Measurements from ENCODE around the gene LIMS4. TPM values are rescaled to one million over a fixed set of nuclear protein-coding genes. Genes with fewer than 3 reads are reported as not detected.
"Not testable (repeated sequence)": the region's sequence is repeated elsewhere in the genome, so short reads cannot be mapped to it uniquely, and the experiment has no call there.

LIMS4 gene
- polyA plus RNA-seq, 1 of the 3 experiments (the other 2 are of a cell fraction) = 10.7 TPM

GRCh38 chr2:110455080-110455670 lies 17.4 kb downstream of the LIMS4 start:
- H3K36me3 ChIP-seq (replicated peaks in 1 of 2; ENCODE audit: control insufficient read depth in 1 of 2, insufficient read depth in 2 of 2, low read length in 1 of 2); CTCF ChIA-PET; H4K20me1 ChIP-seq (ENCODE audit: insufficient read depth); H3K27ac ChIP-seq (ENCODE audit: low read depth in 2 of 2, low read length in 1 of 2); DNase-seq; H3K79me2 ChIP-seq (ENCODE audit: insufficient read depth); POLR2A ChIA-PET; H3K9ac ChIP-seq; H3K9me3 ChIP-seq; H3K4me3 ChIP-seq (ENCODE audit: low read depth in 2 of 2, low read length in 1 of 2); H2AFZ ChIP-seq (ENCODE audit: low read depth); H3K4me1 ChIP-seq (ENCODE audit: control insufficient read depth in 1 of 2, insufficient read depth in 2 of 2, low read depth in 1 of 2, low read length in 1 of 2); H3F3A ChIP-seq (replicated peaks; ENCODE audit: insufficient read depth); H3K4me2 ChIP-seq; H3K9me2 ChIP-seq; H3K27me3 ChIP-seq (ENCODE audit: insufficient read depth): not testable (repeated sequence)
- WGBS (ENCODE audit: low lambda C conversion rate) = no CpG with 5 or more reads among the region's 6 CpGs

- H4K20me1 ChIP-seq (ENCODE audit: insufficient read depth); H3K36me3 ChIP-seq (replicated peaks in 1 of 2; ENCODE audit: control insufficient read depth in 1 of 2, insufficient read depth in 2 of 2, low read length in 1 of 2); H3K9ac ChIP-seq; H3F3A ChIP-seq (replicated peaks; ENCODE audit: insufficient read depth); H3K9me2 ChIP-seq; H3K27me3 ChIP-seq (ENCODE audit: insufficient read depth); POLR2A ChIA-PET; DNase-seq; CTCF ChIA-PET; H2AFZ ChIP-seq (ENCODE audit: low read depth); H3K4me1 ChIP-seq (ENCODE audit: control insufficient read depth in 1 of 2, insufficient read depth in 2 of 2, low read depth in 1 of 2, low read length in 1 of 2); H3K4me3 ChIP-seq (ENCODE audit: low read depth in 2 of 2, low read length in 1 of 2); H3K79me2 ChIP-seq (ENCODE audit: insufficient read depth); H3K9me3 ChIP-seq; H3K4me2 ChIP-seq; H3K27ac ChIP-seq (ENCODE audit: low read depth in 2 of 2, low read length in 1 of 2): not testable (repeated sequence)
- no CpG with 5 or more reads among the region's 2 CpGs for WGBS (ENCODE audit: low lambda C conversion rate)
These were observed 21.7 kb downstream of the LIMS4 start for GRCh38 chr2:110450951-110451350.

GRCh38 chr2:110449127-110449947 lies 23.3 kb downstream of the LIMS4 start:
- no CpG with 5 or more reads among the region's 7 CpGs for WGBS (ENCODE audit: low lambda C conversion rate)
- H3K27me3 ChIP-seq (ENCODE audit: insufficient read depth); DNase-seq; H3K9ac ChIP-seq; POLR2A ChIA-PET; H3F3A ChIP-seq (replicated peaks; ENCODE audit: insufficient read depth); H3K4me1 ChIP-seq (ENCODE audit: control insufficient read depth in 1 of 2, insufficient read depth in 2 of 2, low read depth in 1 of 2, low read length in 1 of 2); H4K20me1 ChIP-seq (ENCODE audit: insufficient read depth); H3K9me2 ChIP-seq; H3K4me3 ChIP-seq (ENCODE audit: low read depth in 2 of 2, low read length in 1 of 2); H3K4me2 ChIP-seq; H2AFZ ChIP-seq (ENCODE audit: low read depth); H3K27ac ChIP-seq (ENCODE audit: low read depth in 2 of 2, low read length in 1 of 2); H3K36me3 ChIP-seq (replicated peaks in 1 of 2; ENCODE audit: control insufficient read depth in 1 of 2, insufficient read depth in 2 of 2, low read length in 1 of 2); H3K79me2 ChIP-seq (ENCODE audit: insufficient read depth); CTCF ChIA-PET; H3K9me3 ChIP-seq: not testable (repeated sequence)

GRCh38 chr2:110446644-110447043 lies 26.0 kb downstream of the LIMS4 start:
- H4K20me1 ChIP-seq (ENCODE audit: insufficient read depth); H2AFZ ChIP-seq (ENCODE audit: low read depth); H3K79me2 ChIP-seq (ENCODE audit: insufficient read depth); H3K36me3 ChIP-seq (replicated peaks in 1 of 2; ENCODE audit: control insufficient read depth in 1 of 2, insufficient read depth in 2 of 2, low read length in 1 of 2); H3K4me1 ChIP-seq (ENCODE audit: control insufficient read depth in 1 of 2, insufficient read depth in 2 of 2, low read depth in 1 of 2, low read length in 1 of 2); POLR2A ChIA-PET; H3K9me3 ChIP-seq; H3K9me2 ChIP-seq; H3K27ac ChIP-seq (ENCODE audit: low read depth in 2 of 2, low read length in 1 of 2); CTCF ChIA-PET; H3K27me3 ChIP-seq (ENCODE audit: insufficient read depth); H3K4me3 ChIP-seq (ENCODE audit: low read depth in 2 of 2, low read length in 1 of 2); DNase-seq; H3K4me2 ChIP-seq; H3K9ac ChIP-seq; H3F3A ChIP-seq (replicated peaks; ENCODE audit: insufficient read depth): not testable (repeated sequence)
- WGBS (ENCODE audit: low lambda C conversion rate) = no CpG with 5 or more reads among the region's 2 CpGs

GRCh38 chr2:110443305-110444005 lies 29.2 kb downstream of the LIMS4 start:
- H3K27ac ChIP-seq (ENCODE audit: low read depth in 2 of 2, low read length in 1 of 2); H2AFZ ChIP-seq (ENCODE audit: low read depth); H3K9me2 ChIP-seq; CTCF ChIA-PET; DNase-seq; H3K79me2 ChIP-seq (ENCODE audit: insufficient read depth); H4K20me1 ChIP-seq (ENCODE audit: insufficient read depth); H3K4me2 ChIP-seq; H3F3A ChIP-seq (replicated peaks; ENCODE audit: insufficient read depth); H3K9me3 ChIP-seq; H3K27me3 ChIP-seq (ENCODE audit: insufficient read depth); H3K4me1 ChIP-seq (ENCODE audit: control insufficient read depth in 1 of 2, insufficient read depth in 2 of 2, low read depth in 1 of 2, low read length in 1 of 2); POLR2A ChIA-PET; H3K36me3 ChIP-seq (replicated peaks in 1 of 2; ENCODE audit: control insufficient read depth in 1 of 2, insufficient read depth in 2 of 2, low read length in 1 of 2); H3K9ac ChIP-seq; H3K4me3 ChIP-seq (ENCODE audit: low read depth in 2 of 2, low read length in 1 of 2): not testable (repeated sequence)
- no CpG with 5 or more reads among the region's 8 CpGs for WGBS (ENCODE audit: low lambda C conversion rate)

GRCh38 chr2:110441905-110442304 lies 30.7 kb downstream of the LIMS4 start:
- H3K9me3 ChIP-seq; H3K4me3 ChIP-seq (ENCODE audit: low read depth in 2 of 2, low read length in 1 of 2); H3K9me2 ChIP-seq; H3K36me3 ChIP-seq (replicated peaks in 1 of 2; ENCODE audit: control insufficient read depth in 1 of 2, insufficient read depth in 2 of 2, low read length in 1 of 2); H4K20me1 ChIP-seq (ENCODE audit: insufficient read depth); H3F3A ChIP-seq (replicated peaks; ENCODE audit: insufficient read depth); H3K27ac ChIP-seq (ENCODE audit: low read depth in 2 of 2, low read length in 1 of 2); H3K9ac ChIP-seq; CTCF ChIA-PET; DNase-seq; H3K4me2 ChIP-seq; H3K79me2 ChIP-seq (ENCODE audit: insufficient read depth); H3K4me1 ChIP-seq (ENCODE audit: control insufficient read depth in 1 of 2, insufficient read depth in 2 of 2, low read depth in 1 of 2, low read length in 1 of 2); POLR2A ChIA-PET; H3K27me3 ChIP-seq (ENCODE audit: insufficient read depth); H2AFZ ChIP-seq (ENCODE audit: low read depth): not testable (repeated sequence)
- WGBS (ENCODE audit: low lambda C conversion rate) = no CpG with 5 or more reads among the region's 1 CpG

Data from SK-N-SH (cell line).